Measurements from ENCODE around the gene WTIP. TPM values are rescaled to one million over a fixed set of nuclear protein-coding genes. Genes with fewer than 3 reads are reported as not detected.

WTIP gene
- total and polyA plus RNA-seq, 2 of the 4 experiments (the other 2 are of a cell fraction): 30.3 to 48.9 TPM

DNA sequence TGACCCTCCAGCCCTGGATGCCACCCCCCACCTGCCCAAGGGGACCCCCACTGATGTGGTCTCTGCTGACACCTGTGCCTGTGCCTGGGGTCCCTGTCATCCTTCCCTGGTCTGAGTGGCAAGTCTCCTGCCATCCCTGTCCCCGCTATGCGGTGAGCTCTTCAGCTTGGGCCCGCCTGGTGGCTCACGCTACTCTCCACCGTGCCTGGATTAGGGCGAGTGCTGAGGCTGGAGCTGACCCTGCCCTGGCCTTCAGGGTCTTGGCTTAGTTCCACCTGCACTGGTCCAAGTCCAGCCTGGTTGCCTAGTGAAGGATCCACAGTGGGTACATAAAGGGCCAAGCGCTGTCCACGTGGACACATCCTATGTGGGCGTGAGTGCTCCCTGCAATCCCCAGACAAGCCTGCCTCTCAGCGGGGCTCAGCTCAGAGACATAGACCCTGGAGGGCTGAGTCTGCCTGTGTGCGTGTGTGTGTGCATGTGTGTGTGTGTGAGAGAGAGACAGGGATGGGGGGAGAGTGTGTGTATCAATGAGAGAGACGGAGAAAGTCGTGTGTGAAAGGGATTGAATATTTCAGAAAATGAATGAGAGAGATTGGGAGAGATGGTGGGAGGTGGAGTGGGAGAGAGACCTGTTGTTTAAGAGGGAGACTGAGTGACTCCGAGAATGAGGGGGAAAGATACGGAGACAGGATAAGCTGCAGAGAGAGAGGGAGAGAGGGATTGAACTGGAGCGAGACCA lies 22.1 kb downstream of the WTIP start:
- no peak overlapping the region for H3K4me2 ChIP-seq (ENCODE audit: low read depth, low read length)
- H3K9me3 ChIP-seq (ENCODE audit: control insufficient read depth, insufficient read depth, low read length): no peaks in the 10 kb centered on the region
- no peak overlapping the region for H3K4me3 ChIP-seq (ENCODE audit: insufficient read depth, low read depth, low read length)
- no peak overlapping the region for H3K9ac ChIP-seq (ENCODE audit: low read depth, low read length)
- H2BK20ac ChIP-seq (ENCODE audit: low read depth, low read length): no peak overlapping the region
- ChIA-PET CTCF (no interaction called here), POLR2A (ENCODE audit: unreplicated experiment) (no interaction called here)
- no TSS peak for BruUV-seq (replicated peaks)
- ATAC-seq (ENCODE audit: low read depth) (no peak), DNase-seq (no peak)
- dilution Hi-C loops (cut with HindIII; ENCODE audit: low sequenced_read_pairs, unreplicated experiment) (no loop called here), intact Hi-C loops (cut with micrococcal nuclease) (no loop called here), in situ Hi-C loops (cut with MboI; ENCODE audit: low sequenced_read_pairs) (no loop called here)
- no peaks in the 10 kb centered on the region for H3K27me3 ChIP-seq (ENCODE audit: control insufficient read depth, insufficient read depth, low read length)
- H3K18ac ChIP-seq (ENCODE audit: low read depth, low read length): no peak overlapping the region
- no peak overlapping the region for H2BK15ac ChIP-seq (ENCODE audit: low read depth, low read length)
- H2BK120ac ChIP-seq (ENCODE audit: low read depth, low read length): no peak overlapping the region
- peaks cover 0 to 12% of the 10 kb centered on the region in 2 experiments; a peak in 2 of 4 replicates for H3K79me1 ChIP-seq (ENCODE audit: low read depth in 1 of 2, low read length in 2 of 2)
- no peak overlapping the region for H4K8ac ChIP-seq (ENCODE audit: low read depth in 2 of 2, low read length in 2 of 2)
- H4K91ac ChIP-seq (ENCODE audit: insufficient read depth, low read depth, low read length): no peak overlapping the region
- H3K9me1 ChIP-seq (ENCODE audit: insufficient read depth, low read length): 0 out of 2 replicates have a peak, but pooled peaks cover 4% of the 10 kb centered on the region
- H4K5ac ChIP-seq (ENCODE audit: low read depth, low read length): no peak overlapping the region
- H3K36me3 ChIP-seq (ENCODE audit: control insufficient read depth, insufficient read depth, low read length): peaks cover 11% of the 10 kb centered on the region; the same call in 1 of the 2 replicates
- 86 to 100% methylated on average over 2 to 15 of the region's 16 CpGs for WGBS, 2 experiments (ENCODE audit: extremely low coverage in 2 of 2, insufficient read length in 1 of 2)
- H2AK9ac ChIP-seq (replicated peaks; ENCODE audit: low read depth, low read length, poor library complexity): no peak overlapping the region
- H2AFZ ChIP-seq (replicated peaks; ENCODE audit: low read length, poor library complexity): no peak overlapping the region
- H4K20me1 ChIP-seq (ENCODE audit: insufficient read depth, low read length): peaks cover 18% of the 10 kb centered on the region
- no peak for TF ChIP-seq BHLHE40 (IDR thresholded peaks at IDR 0.05; ENCODE audit: low read depth, low read length)
- no peak for TF ChIP-seq MXI1 (IDR thresholded peaks at IDR 0.05; ENCODE audit: borderline replicate concordance, low read depth, low read length)
- no peak for TF ChIP-seq RAD21 (IDR thresholded peaks at IDR 0.05; ENCODE audit: low read length)
- no peak overlapping the region for H3K56ac ChIP-seq (ENCODE audit: extremely low read depth, insufficient read depth, low read length)
- no peak overlapping the region for H3K23ac ChIP-seq (ENCODE audit: low read depth, low read length)
- H3K14ac ChIP-seq (replicated peaks; ENCODE audit: low read depth, low read length): no peak overlapping the region
- no peak overlapping the region for H2AK5ac ChIP-seq (ENCODE audit: low read depth, low read length)
- H3K27ac ChIP-seq (ENCODE audit: insufficient read depth, low read length): no peak overlapping the region
- H3K4ac ChIP-seq (ENCODE audit: low read depth, low read length): no peak overlapping the region
- peaks cover 7% of the 10 kb centered on the region; the same call in 1 of the 2 replicates for H3K4me1 ChIP-seq (ENCODE audit: control insufficient read depth, insufficient read depth, low read length)
- no peak overlapping the region for H2BK5ac ChIP-seq (ENCODE audit: low read depth, low read length, poor library complexity, severe bottlenecking)
